ENCODE measurements around the gene TUBE1. TPM values are rescaled to one million over a fixed set of nuclear protein-coding genes. Genes with fewer than 3 reads are reported as not detected.
"Not testable (repeated sequence)": the region's sequence is repeated elsewhere in the genome, so short reads cannot be mapped to it uniquely, and the experiment has no call there.

The TUBE1 gene
- total RNA-seq, 1 experiment from 2014 or later = 24.4 TPM

GRCh38 chr6:112054555-112055190, 32.6 kb downstream of the TUBE1 start:
- no peak for DNase-seq (ENCODE audit: low spot score)
- no peak overlapping the region for H3K4me3 ChIP-seq (ENCODE audit: low read depth, low read length, poor library complexity, severe bottlenecking)
- intact Hi-C loops (cut with micrococcal nuclease; ENCODE audit: unreplicated experiment) = no loop called here
- no peaks in the 10 kb centered on the region for H3K9me3 ChIP-seq (ENCODE audit: low read depth, low read length, poor library complexity, severe bottlenecking)
- ChIA-PET POLR2A (ENCODE audit: low non-redundant PET) (no interaction called here), CTCF (no interaction called here)
- no peaks in the 10 kb centered on the region for H3K36me3 ChIP-seq (ENCODE audit: insufficient read depth, low read length, poor library complexity, severe bottlenecking)
- no TSS peak for BruUV-seq (replicated peaks)
- no peak overlapping the region for H3K27ac ChIP-seq (ENCODE audit: low read depth, low read length, poor library complexity, severe bottlenecking)
- no peaks in the 10 kb centered on the region for H3K27me3 ChIP-seq (replicated peaks; ENCODE audit: insufficient read depth, low read depth, low read length, poor library complexity)
- no peak for TF ChIP-seq EZH2 (IDR thresholded peaks at IDR 0.05; ENCODE audit: borderline replicate concordance, low read depth, low read length, poor library complexity, severe bottlenecking)
- TF ChIP-seq CTCF (conservative IDR thresholded peaks at IDR 0.05; ENCODE audit: low read depth, low read length) = no peak
- H3K4me1 ChIP-seq (ENCODE audit: insufficient read depth, low read length, poor library complexity, severe bottlenecking) = no peaks in the 10 kb centered on the region

DNA sequence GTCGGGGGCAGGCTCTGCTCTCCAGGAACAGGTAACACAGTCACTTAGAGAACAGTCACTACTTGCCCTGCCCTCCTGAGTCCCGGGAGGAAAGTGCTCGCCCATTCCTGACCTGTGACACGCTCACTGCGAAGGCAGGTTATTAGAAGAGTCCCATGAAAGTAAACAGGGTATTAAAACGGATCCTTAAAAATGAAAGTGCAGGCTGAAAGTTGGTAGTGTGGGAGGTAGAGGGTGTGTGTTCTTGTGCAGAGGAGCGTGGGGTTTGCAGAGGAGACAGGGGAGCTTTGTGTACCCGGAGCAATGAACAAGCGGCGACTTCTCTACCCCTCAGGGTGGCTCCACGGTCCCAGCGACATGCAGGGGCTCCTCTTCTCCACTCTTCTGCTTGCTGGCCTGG, 33.3 kb downstream of the TUBE1 start, which contains the start of gene CCN6:
CCN6 (plus strand) TSS at position 104 of the 400 bp plus-strand sequence; CDS start at position 358, 254 bp downstream.
- BruUV-seq (replicated peaks) = no TSS peak
- no peak within 1 kb of the TSS for H3K27ac ChIP-seq (ENCODE audit: low read depth, low read length, poor library complexity, severe bottlenecking)
- CTCF ChIA-PET = no interaction called here
- no peaks in the 10 kb centered on the region for H3K27me3 ChIP-seq (replicated peaks; ENCODE audit: insufficient read depth, low read depth, low read length, poor library complexity)
- H3K9me3 ChIP-seq (ENCODE audit: low read depth, low read length, poor library complexity, severe bottlenecking) = no peaks in the 10 kb centered on the region
- DNase-seq (ENCODE audit: low spot score) = no peak
- POLR2A ChIA-PET (ENCODE audit: low non-redundant PET) = no interaction called here
- intact Hi-C loops (cut with micrococcal nuclease; ENCODE audit: unreplicated experiment) = no loop called here
- no peaks in the 10 kb centered on the region for H3K36me3 ChIP-seq (ENCODE audit: insufficient read depth, low read length, poor library complexity, severe bottlenecking)
- TF ChIP-seq EZH2 (IDR thresholded peaks at IDR 0.05; ENCODE audit: borderline replicate concordance, low read depth, low read length, poor library complexity, severe bottlenecking) (no peak), CTCF (conservative IDR thresholded peaks at IDR 0.05; ENCODE audit: low read depth, low read length) (no peak)
- H3K4me3 ChIP-seq (ENCODE audit: low read depth, low read length, poor library complexity, severe bottlenecking) = no peak within 1 kb of the TSS
- no peaks in the 10 kb centered on the region for H3K4me1 ChIP-seq (ENCODE audit: insufficient read depth, low read length, poor library complexity, severe bottlenecking)

GRCh38 chr6:112051251-112051740, 36.0 kb downstream of the TUBE1 start:
- H3K4me1 ChIP-seq (ENCODE audit: insufficient read depth, low read length, poor library complexity, severe bottlenecking); intact Hi-C loops (cut with micrococcal nuclease; ENCODE audit: unreplicated experiment); H3K27ac ChIP-seq (ENCODE audit: low read depth, low read length, poor library complexity, severe bottlenecking); H3K4me3 ChIP-seq (ENCODE audit: low read depth, low read length, poor library complexity, severe bottlenecking); DNase-seq (ENCODE audit: low spot score); BruUV-seq (replicated peaks); H3K9me3 ChIP-seq (ENCODE audit: low read depth, low read length, poor library complexity, severe bottlenecking); H3K27me3 ChIP-seq (replicated peaks; ENCODE audit: insufficient read depth, low read depth, low read length, poor library complexity); H3K36me3 ChIP-seq (ENCODE audit: insufficient read depth, low read length, poor library complexity, severe bottlenecking): not testable (repeated sequence)
- ChIA-PET POLR2A (ENCODE audit: low non-redundant PET) (interaction anchor here (0.7 kb wide), 1 partner anchor 438 kb away, joined by 4 read pairs; no protein-coding TSS in a partner anchor), CTCF (interaction anchor here (0.6 kb wide), 1 partner anchor 9 kb away, joined by 4 read pairs; no protein-coding TSS in a partner anchor)
